Adrenal gland (tissue), 12 donors: ENCODE data around the gene TMPRSS11D. TPM values are rescaled to one million over a fixed set of nuclear protein-coding genes. Genes with fewer than 3 reads are reported as not detected.

Experiments used
- DNase-seq, 7 donors: peaks; one replicate each; pipeline ENCODE4 v3.0.0-alpha.2; 2019 to 2020
- H3K27ac ChIP-seq, 5 donors: fragments of 200-600 bp; sonication (generic) in 4 of 5; 1 replicate in 3 of 5; 2 replicates in 2 of 5; pipeline versions ENCODE4 v1.5.1 to v1.8.0; 2016 to 2020; ENCODE audit warnings: mild to moderate bottlenecking in 1 of 5
- H3K27me3 ChIP-seq: fragments of 200-600 bp; 2 replicates; pipeline ENCODE4 v1.8.0; 2021
- H3K36me3 ChIP-seq, 2 donors: fragments of 200-600 bp; replicated peaks in 1 of 2; 1 replicate in 1 of 2; 2 replicates in 1 of 2; pipeline versions ENCODE4 v1.5.1 to v1.8.0; 2018 to 2022
- H3K4me1 ChIP-seq, 2 donors: fragments of 200-600 bp; replicated peaks in 1 of 2; 1 replicate in 1 of 2; 2 replicates in 1 of 2; pipeline versions ENCODE4 v1.5.1 to v1.8.0; 2018 to 2021
- H3K4me3 ChIP-seq, 4 donors: fragments of 200-600 bp; sonication (generic) in 3 of 4; one replicate each; pipeline ENCODE4 v1.5.1; 2016 to 2018
- H3K9me3 ChIP-seq, 3 donors: fragments of 200-600 bp; sonication (generic) in 1 of 3; replicated peaks in 1 of 3; 1 replicate in 2 of 3; 2 replicates in 1 of 3; pipeline versions ENCODE4 v1.5.1 to v1.8.0; 2016 to 2021
- CTCF ChIP-seq, 6 experiments: fragments of 450-650 bp in 4 of 6; fragments of 200-600 bp in 2 of 6; sonication (generic) in 1 of 6; IDR thresholded peaks; 1 replicate in 5 of 6; 2 replicates in 1 of 6; pipeline versions ENCODE4 v1.5.1 to v1.8.0; 2016 to 2021; ENCODE audit warnings: antibody characterized with exemption in 6 of 6, mild to moderate bottlenecking in 2 of 6, moderate library complexity in 1 of 6
- POLR2A ChIP-seq, 2 donors: fragments of 450-650 bp; IDR thresholded peaks; one replicate each; pipeline ENCODE4 v1.6.1; 2017; ENCODE audit warnings: antibody characterized with exemption in 2 of 2, mild to moderate bottlenecking in 2 of 2, moderate library complexity in 1 of 2
- WGBS, 4 donors: extraction: QIAGEN DNeasy Blood & Tissue Kit in 2 of 4; methylation state at CpG; one replicate each; pipeline versions ENCODE4 v1.1.5 to v1.1.7; 2013 to 2017; 5-methylcytosine and 5-hydroxymethylcytosine counted together
- intact Hi-C, 2 donors: fragments of 100-400 bp; cut with DNase I; formaldehyde crosslinking; loops; one replicate each; pipeline versions ENCODE4 v1.14.1 to v1.15.0; 2022 to 2023
- polyA plus RNA-seq, 3 donors: library from polyadenylated mRNA; stranded (reverse); fragments of 200-250 nt in 2 of 3; fragments of 350-450 nt in 1 of 3; fragmentation: Illumina TruSeq in 1 of 3; extraction: RNeasy Lipid Tissue Mini Kit (QIAGEN cat#74804) in 1 of 3; gene quantifications; one replicate each; pipeline ENCODE4 v1.2.3, GENCODE V29; 2013 to 2014
- total RNA-seq, 9 donors: library from RNA; depleted of rRNA in 4 of 9; stranded (reverse); fragments of >200 nt in 4 of 9; fragments of 120-200 nt in 1 of 9; fragmentation: NEBNext Ultra II Directional in 1 of 9; extraction: Animal tissue kit (Norgen Biotek cat#: 25700) in 1 of 9; gene quantifications; one replicate each; pipeline versions ENCODE4 v1.1.0 to v1.2.4, GENCODE V29; 2013 to 2023
- donor health status: healthy with polysubstance abuse.
- donor health status: Bipolar disorder and iron deficiency.
- donor health status: DM: yes; HTN: yes; CAD: no.
- donor health status: DM: no; HTN: no; CAD: no.
- donor health status: DM: no; HTN: no; CAD: no.
- donor health status: DM: yes; HTN: yes; CAD: no.

Gene TMPRSS11D
- total and polyA plus RNA-seq, 12 donors, result not detected

DNA sequence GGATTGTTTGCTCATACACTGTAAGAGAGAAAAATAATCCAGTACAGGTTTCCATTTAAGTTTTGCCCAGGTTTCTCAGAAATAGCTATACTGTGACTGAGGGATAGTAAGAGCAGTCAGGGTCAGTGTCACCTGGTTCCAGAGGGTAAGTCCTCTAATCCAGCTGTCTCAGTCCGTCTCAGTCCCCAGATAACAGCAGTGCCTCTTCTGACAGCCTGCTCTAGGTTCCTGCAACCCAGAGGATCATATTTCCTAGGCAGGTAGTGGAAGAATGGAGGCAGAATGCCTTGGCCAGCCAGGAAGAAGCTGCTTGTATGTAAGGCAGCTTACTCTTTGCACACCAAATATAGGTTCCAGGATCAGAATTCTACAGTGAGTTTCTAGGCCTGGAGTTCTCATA lies 107.1 kb downstream of the TMPRSS11D start:
- TF ChIP-seq POLR2A (IDR thresholded peaks at IDR 0.05) (no peak), CTCF (IDR thresholded peaks at IDR 0.05) (no peak)
- no peak for DNase-seq

More for the DNA sequence above, 107.1 kb downstream of the TMPRSS11D start:
- intact Hi-C loops, result no loop called here
- Histone ChIP-seq H3K4me3 (no peak overlapping the region), H3K36me3 (no peaks in the 10 kb centered on the region), H3K27ac (no peak overlapping the region), H3K4me1 (no peaks in the 10 kb centered on the region), H3K27me3 (no peaks in the 10 kb centered on the region), H3K9me3 (no peaks in the 10 kb centered on the region)
- 63 to 80% (median 74%) methylated on average over 1 of the region's 1 CpG for WGBS, 4 donors

Other genes with a start within 250 kb of the TMPRSS11D start
- gene UBA6, start 182.8 kb downstream of the TMPRSS11D start, total RNA-seq, result 10 to 100 TPM; 31.4 to 77.0 (median 46.4) TPM
- gene UBA6, start 182.8 kb downstream of the TMPRSS11D start, polyA plus RNA-seq, result 10 to 100 TPM in 2 of 3 donors, 1 to 10 TPM in 1; 7.5 to 27.2 (median 11.7) TPM
- gene GNRHR, start 129.6 kb downstream of the TMPRSS11D start, total RNA-seq, result 100 to 1,000 TPM in 1 of 9 donors, under 1 TPM in 2, not detected in 6; 0.11 to 187 (median 0.21) TPM
- 1 to 10 TPM in 1 of 3 donors, not detected in 2; 1.8 TPM for gene GNRHR, start 129.6 kb downstream of the TMPRSS11D start, polyA plus RNA-seq
- not detected for gene TMPRSS11A, start 79.5 kb upstream of the TMPRSS11D start, total RNA-seq
- under 1 TPM in 1 of 3 donors, not detected in 2; 0.03 TPM for gene TMPRSS11A, start 79.5 kb upstream of the TMPRSS11D start, polyA plus RNA-seq
- gene TMPRSS11F, start 245.9 kb upstream of the TMPRSS11D start, total RNA-seq, result under 1 TPM in 1 of 9 donors, not detected in 8; 0.06 TPM
- not detected for gene TMPRSS11F, start 245.9 kb upstream of the TMPRSS11D start, polyA plus RNA-seq